Bronchial epithelial cell (primary cell): ENCODE measurements around the gene YDJC. TPM values are rescaled to one million over a fixed set of nuclear protein-coding genes. Genes with fewer than 3 reads are reported as not detected.
"Not testable (repeated sequence)": the region's sequence is repeated elsewhere in the genome, so short reads cannot be mapped to it uniquely, and the experiment has no call there.

Source experiments
- DNase-seq: peaks from one replicate; pipeline ENCODE4 v3.0.0-alpha.2; 2010; ENCODE audit warnings: low read depth
- FAIRE-seq: peaks from 2 replicates; lab custom pipeline; 2011; peaks lifted over from hg19 to GRCh38; lab: Jason Lieb, UNC
- H3K27me3 ChIP-seq: 2 replicates; pipeline ENCODE4 v1.5.1; 2011; ENCODE audit warnings: low read length; ENCODE audit not compliant: control insufficient read depth, insufficient read depth
- H3K36me3 ChIP-seq: 2 replicates; pipeline ENCODE4 v1.5.1; 2011; ENCODE audit warnings: low read length; ENCODE audit not compliant: control insufficient read depth, insufficient read depth
- H3K4me3 ChIP-seq: 2 replicates; pipeline ENCODE4 v1.5.1; 2011; ENCODE audit warnings: mild to moderate bottlenecking, low read depth, low read length, control low read depth
- total RNA-seq: library from RNA; depleted of rRNA; stranded (reverse); fragments of >200 nt; gene quantifications from 2 replicates; pipeline ENCODE4 v1.2.1, GENCODE V29; 2014
- TF ChIP-seq, protein P1 (sequence below): IDR thresholded peaks from 2 replicates; pipeline ENCODE4 v1.5.1; 2011; ENCODE audit warnings: mild to moderate bottlenecking, moderate library complexity, low read length, control low read depth, inconsistent platforms; ENCODE audit not compliant: insufficient read depth, severe bottlenecking

Gene YDJC
- total RNA-seq, 1 donor from 2014 or later, result 67.9 TPM

DNA sequence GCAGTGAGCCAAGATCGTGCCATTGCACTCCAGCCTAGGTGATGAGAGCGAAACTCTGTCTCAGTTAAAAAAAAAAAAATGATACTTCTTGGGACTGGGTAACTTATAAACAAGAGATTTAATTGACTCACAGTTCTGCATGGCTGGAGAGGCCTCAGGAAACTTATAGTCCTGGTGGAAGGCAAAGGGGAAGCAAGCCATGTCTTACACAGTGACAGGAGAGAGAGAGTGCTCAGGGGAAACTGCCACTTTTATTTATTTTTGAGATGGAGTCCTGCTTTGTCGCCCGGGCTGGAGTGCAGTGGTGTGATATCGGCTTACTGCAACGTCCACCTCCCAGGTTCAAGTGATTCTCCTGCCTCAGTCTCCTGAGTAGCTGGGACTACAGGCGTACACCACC, 20.5 kb upstream of the YDJC start:
- peaks cover 1% of the 10 kb centered on the region for H3K36me3 ChIP-seq
- no peak for DNase-seq
- H3K4me3 ChIP-seq, result no peak overlapping the region
- H3K27me3 ChIP-seq, result no peaks in the 10 kb centered on the region
- TF ChIP-seq, protein P1, sequence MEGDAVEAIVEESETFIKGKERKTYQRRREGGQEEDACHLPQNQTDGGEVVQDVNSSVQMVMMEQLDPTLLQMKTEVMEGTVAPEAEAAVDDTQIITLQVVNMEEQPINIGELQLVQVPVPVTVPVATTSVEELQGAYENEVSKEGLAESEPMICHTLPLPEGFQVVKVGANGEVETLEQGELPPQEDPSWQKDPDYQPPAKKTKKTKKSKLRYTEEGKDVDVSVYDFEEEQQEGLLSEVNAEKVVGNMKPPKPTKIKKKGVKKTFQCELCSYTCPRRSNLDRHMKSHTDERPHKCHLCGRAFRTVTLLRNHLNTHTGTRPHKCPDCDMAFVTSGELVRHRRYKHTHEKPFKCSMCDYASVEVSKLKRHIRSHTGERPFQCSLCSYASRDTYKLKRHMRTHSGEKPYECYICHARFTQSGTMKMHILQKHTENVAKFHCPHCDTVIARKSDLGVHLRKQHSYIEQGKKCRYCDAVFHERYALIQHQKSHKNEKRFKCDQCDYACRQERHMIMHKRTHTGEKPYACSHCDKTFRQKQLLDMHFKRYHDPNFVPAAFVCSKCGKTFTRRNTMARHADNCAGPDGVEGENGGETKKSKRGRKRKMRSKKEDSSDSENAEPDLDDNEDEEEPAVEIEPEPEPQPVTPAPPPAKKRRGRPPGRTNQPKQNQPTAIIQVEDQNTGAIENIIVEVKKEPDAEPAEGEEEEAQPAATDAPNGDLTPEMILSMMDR, result no peak
- FAIRE-seq, result no peak

GRCh38 chr22:21646608-21647590, 17.1 kb upstream of the YDJC start:
- Histone ChIP-seq H3K4me3 (no peak overlapping the region), H3K36me3 (peaks cover 4% of the 10 kb centered on the region), H3K27me3 (no peaks in the 10 kb centered on the region)
- DNase-seq (peak; percentile 69), FAIRE-seq (peak; percentile 36)
- TF ChIP-seq, protein P1, result peak; percentile 92

GRCh38 chr22:21645513-21645912, 15.7 kb upstream of the YDJC start:
- not testable (repeated sequence) for H3K27me3 ChIP-seq, H3K36me3 ChIP-seq, DNase-seq, FAIRE-seq, H3K4me3 ChIP-seq

DNA sequence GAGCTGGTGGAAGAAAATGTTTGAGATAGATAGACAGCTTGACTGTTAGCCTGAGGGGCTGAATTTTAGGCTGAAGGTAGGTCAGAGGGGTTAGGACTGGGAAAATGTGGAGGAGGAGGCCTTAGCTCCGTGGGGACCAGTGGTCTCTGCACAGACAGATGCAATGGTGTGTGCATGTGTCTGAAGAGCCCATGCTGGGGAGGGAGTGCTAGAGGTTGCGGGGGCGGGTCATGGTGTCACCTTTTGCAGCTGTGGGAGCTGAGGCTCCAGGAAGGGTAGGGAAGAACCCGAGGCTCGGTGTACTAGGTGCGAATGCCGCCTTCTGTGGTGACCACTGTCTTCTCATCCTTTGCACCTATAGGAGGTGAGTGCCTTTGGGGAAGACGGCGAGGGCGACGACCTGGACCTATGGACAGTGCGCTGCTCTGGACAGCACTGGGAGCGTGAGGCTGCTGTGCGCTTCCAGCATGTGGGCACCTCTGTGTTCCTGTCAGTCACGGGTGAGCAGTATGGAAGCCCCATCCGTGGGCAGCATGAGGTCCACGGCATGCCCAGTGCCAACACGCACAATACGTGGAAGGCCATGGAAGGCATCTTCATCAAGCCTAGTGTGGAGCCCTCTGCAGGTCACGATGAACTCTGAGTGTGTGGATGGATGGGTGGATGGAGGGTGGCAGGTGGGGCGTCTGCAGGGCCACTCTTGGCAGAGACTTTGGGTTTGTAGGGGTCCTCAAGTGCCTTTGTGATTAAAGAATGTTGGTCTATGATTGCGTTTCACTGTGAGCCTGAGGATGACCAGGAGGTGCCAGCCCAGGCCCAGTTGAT, 13.9 kb upstream of the YDJC start:
- no peak overlapping the region for H3K4me3 ChIP-seq
- DNase-seq, result no peak
- TF ChIP-seq, protein P1, result peak; percentile 16
- FAIRE-seq, result peak; percentile 68
- H3K27me3 ChIP-seq, result no peaks in the 10 kb centered on the region
- peaks cover 3% of the 10 kb centered on the region for H3K36me3 ChIP-seq

DNA sequence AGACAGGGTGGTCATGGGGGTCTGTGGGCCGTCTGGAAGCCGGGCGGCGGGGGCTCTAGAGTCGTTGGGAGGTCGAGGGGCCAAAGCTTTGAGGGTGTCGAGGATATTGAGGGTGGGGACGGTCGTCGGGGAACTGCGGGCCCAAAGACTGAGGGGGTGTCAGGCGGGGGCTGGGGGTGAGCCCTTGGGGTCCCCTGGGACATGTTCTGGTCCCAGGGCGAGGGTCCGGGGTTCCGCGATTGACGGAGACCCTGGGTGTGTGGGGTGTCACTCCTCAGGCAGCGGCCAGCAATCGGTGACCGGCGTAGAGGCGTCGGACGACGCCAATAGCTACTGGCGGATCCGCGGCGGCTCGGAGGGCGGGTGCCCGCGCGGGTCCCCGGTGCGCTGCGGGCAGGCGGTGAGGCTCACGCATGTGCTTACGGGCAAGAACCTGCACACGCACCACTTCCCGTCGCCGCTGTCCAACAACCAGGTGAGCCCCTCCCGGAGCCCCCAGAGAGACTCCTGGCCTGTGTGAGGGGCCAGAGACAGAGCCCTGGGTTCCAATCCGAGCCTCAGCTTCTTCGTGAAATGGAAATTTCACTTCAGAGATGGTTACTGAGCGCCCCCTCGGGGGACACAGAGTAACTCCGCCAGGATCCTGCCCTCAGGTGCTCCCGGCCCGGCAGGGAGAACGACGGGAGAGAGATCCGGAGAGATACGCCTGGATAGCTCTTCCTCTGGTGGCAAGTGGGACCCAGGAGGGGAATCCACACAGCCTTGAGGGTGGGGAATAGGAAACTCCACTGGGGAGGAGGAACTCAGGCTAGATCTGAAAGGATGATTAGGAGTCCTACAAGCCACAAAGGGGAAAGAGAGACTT, 13.0 kb upstream of the YDJC start:
- TF ChIP-seq, protein P1, result peak; percentile 65
- Histone ChIP-seq H3K4me3 (peak overlapping the region; percentile 80), H3K36me3 (peaks cover 3% of the 10 kb centered on the region), H3K27me3 (no peaks in the 10 kb centered on the region)
- DNase-seq (peak; percentile 43), FAIRE-seq (no peak)
